Spleen (tissue), 11 donors: ENCODE data around the gene FRMD4A. TPM values are rescaled to one million over a fixed set of nuclear protein-coding genes. Genes with fewer than 3 reads are reported as not detected.

Experiments
- DNase-seq: peaks from one replicate; pipeline ENCODE4 v3.0.0-alpha.2; 2020
- H3K27ac ChIP-seq, 8 donors: fragments of 200-600 bp; sonication (generic) in 7 of 8; 1 replicate in 4 of 8; 2 replicates in 4 of 8; pipeline versions ENCODE4 v1.5.0 to v1.8.0; 2016 to 2021; ENCODE audit warnings: inconsistent platforms in 4 of 8, mild to moderate bottlenecking in 4 of 8, moderate library complexity in 1 of 8
- H3K27me3 ChIP-seq, 7 donors: fragments of 200-600 bp; sonication (generic) in 6 of 7; replicated peaks in 1 of 7; 1 replicate in 4 of 7; 2 replicates in 3 of 7; pipeline versions ENCODE4 v1.5.0 to v1.8.0; 2016 to 2021; ENCODE audit warnings: inconsistent platforms in 3 of 7, mild to moderate bottlenecking in 1 of 7
- H3K36me3 ChIP-seq, 6 donors: fragments of 200-600 bp; sonication (generic) in 5 of 6; 1 replicate in 4 of 6; 2 replicates in 2 of 6; pipeline versions ENCODE4 v1.5.0 to v1.8.0; 2016 to 2021; ENCODE audit warnings: inconsistent platforms in 2 of 6
- H3K4me1 ChIP-seq, 6 donors: fragments of 200-600 bp; sonication (generic) in 5 of 6; 1 replicate in 3 of 6; 2 replicates in 3 of 6; pipeline versions ENCODE4 v1.5.0 to v1.8.0; 2016 to 2021; ENCODE audit warnings: inconsistent platforms in 3 of 6
- H3K4me3 ChIP-seq, 8 donors: fragments of 200-600 bp; sonication (generic) in 7 of 8; 1 replicate in 4 of 8; 2 replicates in 4 of 8; pipeline versions ENCODE4 v1.5.0 to v1.8.0; 2016 to 2021; ENCODE audit warnings: inconsistent platforms in 4 of 8, mild to moderate bottlenecking in 4 of 8, moderate library complexity in 2 of 8
- H3K9me3 ChIP-seq, 8 donors: fragments of 200-600 bp; sonication (generic) in 7 of 8; 1 replicate in 4 of 8; 2 replicates in 4 of 8; pipeline versions ENCODE4 v1.5.0 to v1.8.0; 2016 to 2021; ENCODE audit warnings: inconsistent platforms in 4 of 8
- POLR2A ChIP-seq, 3 donors: fragments of 450-650 bp; IDR thresholded peaks; one replicate each; pipeline ENCODE4 v1.5.1; 2017; ENCODE audit warnings: antibody characterized with exemption in 3 of 3, mild to moderate bottlenecking in 1 of 3
- POLR2AphosphoS5 ChIP-seq, 3 donors: sonication (generic); formaldehyde crosslinking; IDR thresholded peaks; one replicate each; pipeline ENCODE4 v1.5.1; 2017; ENCODE audit warnings: antibody characterized with exemption in 3 of 3
- WGBS, 5 donors: extraction: QIAGEN DNeasy Blood & Tissue Kit in 3 of 5; methylation state at CpG; one replicate each; pipeline versions ENCODE4 v1.1.5 to v1.1.7; 2013 to 2018; 5-methylcytosine and 5-hydroxymethylcytosine counted together
- intact Hi-C: fragments of 100-400 bp; cut with DNase I; formaldehyde crosslinking; loops from one replicate; pipeline ENCODE4 v1.15.0; 2023; ENCODE audit warnings: low total_unique reads
- polyA plus RNA-seq, 3 donors: library from polyadenylated mRNA; stranded (reverse); fragments of 200-250 nt; gene quantifications; one replicate each; pipeline ENCODE4 v1.2.1, GENCODE V29; 2013
- total RNA-seq, 7 donors: library from RNA; depleted of rRNA in 3 of 7; stranded (reverse); fragments of >200 nt in 3 of 7; fragmentation: NEBNext Ultra II Directional in 4 of 7; extraction: Animal tissue kit (Norgen Biotek cat#: 25700) in 4 of 7; gene quantifications; one replicate each; pipeline versions ENCODE4 v1.1.0 to v1.2.1, GENCODE V29; 2016 to 2021
- TF ChIP-seq, protein P1 (sequence below), 11 experiments: fragments of 200-600 bp in 7 of 11; fragments of 450-650 bp in 4 of 11; sonication (generic) in 4 of 11; IDR thresholded peaks in 8 of 11; conservative IDR thresholded peaks in 3 of 11; 1 replicate in 7 of 11; 2 replicates in 4 of 11; pipeline versions ENCODE4 v1.4.0 to v1.8.0; 2016 to 2021; ENCODE audit warnings: antibody characterized with exemption in 11 of 11, inconsistent platforms in 4 of 11, mild to moderate bottlenecking in 1 of 11
- donor health status: healthy with polysubstance abuse.
- donor health status: DM: no; HTN: no; CAD: no; lungs with moderate emphysema.
- donor health status: DM: no; HTN: no; CAD: no.
- donor health status: Bipolar disorder and iron deficiency.
- donor health status: healthy.
- donor health status: DM: no; HTN: no; CAD: no.
- donor health status: DM: yes; HTN: yes; CAD: no.

FRMD4A gene
- total and polyA plus RNA-seq, 10 donors: 9.2 to 141 (median 80.5) TPM

DNA sequence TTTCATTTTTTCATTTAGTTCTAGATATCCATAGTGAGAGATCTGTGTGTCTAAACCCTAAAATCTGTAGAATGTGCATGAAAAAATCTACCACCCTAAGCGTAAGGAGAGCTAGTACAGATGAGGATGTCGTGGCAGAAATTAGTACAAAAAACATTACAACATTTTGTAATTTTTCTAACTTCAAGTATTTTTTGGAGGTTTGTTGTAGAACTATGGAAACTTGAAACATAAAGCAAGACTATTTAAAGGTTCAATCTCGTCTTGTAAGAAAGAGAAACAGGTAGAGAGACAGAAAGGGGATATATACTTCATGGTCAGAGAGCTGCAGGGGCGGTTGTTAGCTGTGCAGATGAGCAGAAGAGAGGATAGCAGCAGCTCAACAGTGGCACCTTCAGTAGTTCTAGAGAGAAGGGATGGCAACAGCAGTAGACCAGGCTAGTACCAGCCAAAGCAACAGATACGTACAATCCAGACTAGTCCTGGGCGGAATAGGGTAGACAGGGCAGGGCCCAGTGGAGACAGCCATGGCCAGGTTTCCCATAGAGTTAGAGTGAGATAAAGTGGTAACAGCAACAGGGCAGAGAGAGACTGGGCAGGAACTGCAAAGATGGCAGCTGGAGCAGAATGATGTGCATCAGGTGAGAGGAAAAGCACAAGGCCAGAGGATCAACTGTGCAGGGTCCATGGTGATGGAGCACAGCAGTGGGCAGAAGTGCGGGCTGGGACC, 145.2 kb downstream of the FRMD4A start:
- intact Hi-C loops: loop anchor here (10.0 kb wide), 1 partner anchor 401 kb away; no protein-coding TSS in a partner anchor
- Histone ChIP-seq H3K27ac (peak overlapping the region in 7 of 8 donors; percentile 16 to 75 (median 41)), H3K4me1 (peaks cover 0 to 34% (median 4%) of the 10 kb centered on the region in 6 donors), H3K27me3 (peaks cover 0 to 26% (median 12%) of the 10 kb centered on the region in 7 donors), H3K4me3 (peak overlapping the region in 2 of 8 donors; percentile 3 to 49), H3K9me3 (no peaks in the 10 kb centered on the region), H3K36me3 (no peaks in the 10 kb centered on the region)
- WGBS, 5 donors: 41 to 54% (median 48%) methylated on average over 6 to 7 of the region's 7 CpGs
- no peak for DNase-seq
- TF ChIP-seq POLR2AphosphoS5 (IDR thresholded peaks at IDR 0.05) (no peak), POLR2A (IDR thresholded peaks at IDR 0.05) (no peak)
- TF ChIP-seq, protein P1, sequence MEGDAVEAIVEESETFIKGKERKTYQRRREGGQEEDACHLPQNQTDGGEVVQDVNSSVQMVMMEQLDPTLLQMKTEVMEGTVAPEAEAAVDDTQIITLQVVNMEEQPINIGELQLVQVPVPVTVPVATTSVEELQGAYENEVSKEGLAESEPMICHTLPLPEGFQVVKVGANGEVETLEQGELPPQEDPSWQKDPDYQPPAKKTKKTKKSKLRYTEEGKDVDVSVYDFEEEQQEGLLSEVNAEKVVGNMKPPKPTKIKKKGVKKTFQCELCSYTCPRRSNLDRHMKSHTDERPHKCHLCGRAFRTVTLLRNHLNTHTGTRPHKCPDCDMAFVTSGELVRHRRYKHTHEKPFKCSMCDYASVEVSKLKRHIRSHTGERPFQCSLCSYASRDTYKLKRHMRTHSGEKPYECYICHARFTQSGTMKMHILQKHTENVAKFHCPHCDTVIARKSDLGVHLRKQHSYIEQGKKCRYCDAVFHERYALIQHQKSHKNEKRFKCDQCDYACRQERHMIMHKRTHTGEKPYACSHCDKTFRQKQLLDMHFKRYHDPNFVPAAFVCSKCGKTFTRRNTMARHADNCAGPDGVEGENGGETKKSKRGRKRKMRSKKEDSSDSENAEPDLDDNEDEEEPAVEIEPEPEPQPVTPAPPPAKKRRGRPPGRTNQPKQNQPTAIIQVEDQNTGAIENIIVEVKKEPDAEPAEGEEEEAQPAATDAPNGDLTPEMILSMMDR (IDR thresholded peaks at IDR 0.05 in 8 of 11, conservative IDR thresholded peaks at IDR 0.05 in 3 of 11): no peak

DNA sequence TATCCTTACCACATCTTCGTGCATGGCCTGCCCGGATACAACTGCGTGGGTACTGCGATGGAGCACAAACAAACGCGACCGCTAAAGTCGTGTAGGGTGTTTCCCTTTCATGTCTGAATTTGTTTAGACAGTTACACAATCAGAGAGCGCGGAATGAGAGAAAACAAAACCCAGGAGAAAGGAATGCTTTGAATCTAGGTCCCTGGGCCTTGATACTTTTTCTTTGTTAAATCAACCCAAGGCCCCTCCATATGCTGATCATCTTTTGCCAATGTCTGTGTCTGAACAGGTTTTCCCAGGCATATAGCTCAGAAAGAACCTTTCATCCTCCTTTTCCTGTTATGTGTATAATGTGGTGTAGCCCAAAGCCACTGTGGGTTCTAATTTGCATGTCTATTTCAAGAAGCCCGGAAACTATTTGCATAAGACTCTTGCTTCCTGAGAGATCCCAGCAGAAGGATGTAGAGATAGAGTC, 145.8 kb downstream of the FRMD4A start:
- intact Hi-C loops: loop anchor here (10.0 kb wide), 1 partner anchor 400 kb away; no protein-coding TSS in a partner anchor
- Histone ChIP-seq H3K9me3 (no peaks in the 10 kb centered on the region), H3K36me3 (no peaks in the 10 kb centered on the region), H3K27me3 (peaks cover 0 to 32% (median 15%) of the 10 kb centered on the region in 7 donors), H3K4me3 (peak overlapping the region in 2 of 8 donors; percentile 3 to 49), H3K27ac (peak overlapping the region in 7 of 8 donors; percentile 16 to 75 (median 42)), H3K4me1 (peaks cover 0 to 34% (median 4%) of the 10 kb centered on the region in 6 donors)
- no peak for TF ChIP-seq POLR2A (IDR thresholded peaks at IDR 0.05)
- TF ChIP-seq, protein P1 (IDR thresholded peaks at IDR 0.05 in 8 of 11, conservative IDR thresholded peaks at IDR 0.05 in 3 of 11): no peak
- no peak for TF ChIP-seq POLR2AphosphoS5 (IDR thresholded peaks at IDR 0.05)
- 43 to 60% (median 58%) methylated on average over 11 of the region's 11 CpGs for WGBS, 5 donors
- peak; percentile 79 for DNase-seq

DNA sequence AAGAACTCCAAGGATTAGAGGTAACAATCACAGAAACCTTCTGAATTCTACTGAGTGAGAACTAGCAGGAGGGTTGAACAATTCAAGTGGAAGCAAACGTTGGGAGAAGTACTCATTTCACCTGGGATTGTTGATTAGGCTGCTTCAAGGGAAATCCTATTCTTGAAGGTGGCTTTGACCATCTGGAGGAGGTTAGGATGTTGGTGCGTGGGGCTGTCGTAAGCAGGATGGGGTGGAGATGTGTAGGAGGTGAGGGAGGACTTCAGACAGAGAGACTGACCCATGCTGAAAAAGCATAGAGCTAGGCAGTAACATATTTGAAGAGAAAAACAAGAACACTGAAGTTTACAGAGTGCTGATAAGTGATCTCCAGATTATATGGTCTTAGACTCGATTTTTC, 147.9 kb downstream of the FRMD4A start:
- no peaks in the 10 kb centered on the region for H3K9me3 ChIP-seq
- no peaks in the 10 kb centered on the region for H3K36me3 ChIP-seq
- 69 to 81% (median 71%) methylated on average over 4 of the region's 4 CpGs for WGBS, 5 donors
- DNase-seq: no peak
- H3K4me1 ChIP-seq: peaks cover 0 to 34% (median 4%) of the 10 kb centered on the region in 6 donors
- TF ChIP-seq, protein P1 (IDR thresholded peaks at IDR 0.05 in 8 of 11, conservative IDR thresholded peaks at IDR 0.05 in 3 of 11): no peak
- TF ChIP-seq POLR2A (IDR thresholded peaks at IDR 0.05) (no peak), POLR2AphosphoS5 (IDR thresholded peaks at IDR 0.05) (no peak)
- no peak overlapping the region for H3K27ac ChIP-seq
- H3K4me3 ChIP-seq: no peak overlapping the region
- intact Hi-C loops: loop anchor here (10.0 kb wide), 1 partner anchor 398 kb away; no protein-coding TSS in a partner anchor
- H3K27me3 ChIP-seq: peaks cover 0 to 49% (median 16%) of the 10 kb centered on the region in 7 donors

DNA sequence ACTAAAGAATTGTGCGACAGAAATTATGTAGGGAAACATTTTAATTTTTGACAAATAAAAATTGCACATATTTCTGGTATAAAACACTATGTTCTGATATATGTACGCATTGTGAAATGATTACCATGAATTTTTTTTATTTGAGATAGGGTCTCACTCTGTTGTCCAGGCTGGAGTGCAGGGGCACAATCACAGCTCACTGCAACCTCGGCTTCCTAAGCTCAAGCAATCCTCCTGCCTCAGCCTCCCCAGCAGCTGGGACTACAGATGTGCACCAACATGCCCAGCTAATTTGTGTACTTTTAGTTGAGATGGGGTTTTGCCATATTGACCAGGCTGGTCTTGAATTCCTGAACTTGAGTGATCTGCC, 149.2 kb downstream of the FRMD4A start:
- H3K4me3 ChIP-seq: no peak overlapping the region
- WGBS, 5 donors: 65 to 73% (median 72%) methylated on average over 3 of the region's 3 CpGs
- H3K9me3 ChIP-seq: no peaks in the 10 kb centered on the region
- H3K4me1 ChIP-seq: peaks cover 0 to 30% (median 4%) of the 10 kb centered on the region in 6 donors
- DNase-seq: no peak
- no peak overlapping the region for H3K27ac ChIP-seq
- TF ChIP-seq POLR2AphosphoS5 (IDR thresholded peaks at IDR 0.05): no peak
- TF ChIP-seq POLR2A (IDR thresholded peaks at IDR 0.05): no peak
- TF ChIP-seq, protein P1 (IDR thresholded peaks at IDR 0.05 in 8 of 11, conservative IDR thresholded peaks at IDR 0.05 in 3 of 11): no peak
- H3K36me3 ChIP-seq: no peaks in the 10 kb centered on the region
- peaks cover 0 to 61% (median 22%) of the 10 kb centered on the region in 7 donors for H3K27me3 ChIP-seq
- intact Hi-C loops: loop anchor here (10.0 kb wide), 1 partner anchor 397 kb away; no protein-coding TSS in a partner anchor
